Epithelial cell of prostate (primary cell): ENCODE results near the gene KSR2.

ENCODE experiments used
- DNase-seq: peaks from one replicate; pipeline ENCODE4 v3.0.0-alpha.2; 2011; ENCODE audit warnings: low read depth, low spot score
- H3K27ac ChIP-seq: fragments of 450-650 bp; 2 replicates; pipeline ENCODE4 v1.5.1; 2017; ENCODE audit warnings: mild to moderate bottlenecking

KSR2 gene

GRCh38 chr12:117968151-117968789 is 520 bp downstream of the KSR2 start:
- no peak overlapping the region for H3K27ac ChIP-seq
- DNase-seq, result no peak

DNA sequence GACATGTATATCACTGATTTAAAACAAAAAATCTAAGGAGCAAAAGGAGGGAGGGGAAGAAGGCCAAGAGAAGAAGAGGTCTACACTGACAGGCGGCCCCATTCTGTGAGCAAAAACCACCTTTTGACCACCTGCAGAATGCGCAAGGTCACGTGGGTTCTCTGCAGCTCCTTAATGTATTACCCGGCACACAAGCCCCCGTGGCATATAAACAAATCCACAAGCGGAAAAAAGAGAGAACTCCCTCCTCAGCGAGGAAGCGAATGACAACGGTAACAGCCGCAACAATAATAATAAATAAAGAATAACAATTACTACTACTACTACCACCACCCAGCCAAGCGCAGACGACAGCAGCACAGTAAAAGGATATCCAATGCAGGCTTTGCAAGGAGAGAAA is 1.3 kb downstream of the KSR2 start:
- no peak overlapping the region for H3K27ac ChIP-seq
- DNase-seq, result no peak

DNA sequence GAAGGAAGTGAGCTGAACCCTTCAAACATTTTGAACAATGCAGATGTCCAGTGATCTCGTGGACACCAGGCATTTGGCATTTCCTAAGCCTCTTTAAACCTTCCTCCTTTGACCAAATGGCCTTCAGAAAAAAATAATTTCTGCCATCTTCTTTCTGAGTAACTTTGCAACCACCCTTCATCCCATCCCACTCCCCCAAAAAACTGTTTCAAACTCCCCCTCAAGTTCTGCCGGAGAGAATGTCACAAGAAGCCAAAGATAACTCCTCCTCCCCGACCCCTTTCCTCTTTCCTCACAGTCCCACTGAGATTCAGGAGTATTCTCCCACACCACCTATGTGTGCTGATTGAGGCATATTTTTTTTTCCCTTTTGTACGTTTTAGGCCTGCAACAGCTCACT is 1.7 kb downstream of the KSR2 start:
- DNase-seq, result no peak
- H3K27ac ChIP-seq, result no peak overlapping the region

GRCh38 chr12:117966511-117966910 is 2.3 kb downstream of the KSR2 start:
- DNase-seq, result no peak

DNA sequence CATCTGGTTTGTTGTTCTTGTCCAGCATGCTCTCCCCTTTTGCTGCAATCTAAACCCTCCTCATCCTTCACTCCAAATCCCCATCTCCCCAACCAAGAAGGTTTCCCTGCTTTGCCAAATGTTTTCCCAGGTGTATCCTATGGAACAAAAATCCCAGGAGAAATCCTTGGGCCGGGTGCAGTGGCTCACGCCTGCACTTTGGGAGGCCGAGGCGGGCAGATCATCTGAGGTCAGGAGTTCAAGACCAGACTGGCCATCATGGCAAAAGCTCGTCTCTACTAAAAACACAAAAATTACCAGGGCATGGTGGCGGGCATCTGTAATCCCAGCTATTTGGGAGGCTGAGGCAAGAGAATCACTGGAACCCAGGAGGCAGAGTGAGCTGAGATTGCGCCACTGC is 5.0 kb downstream of the KSR2 start:
- no peak overlapping the region for H3K27ac ChIP-seq
- no peak for DNase-seq

More at GRCh38 chr12:117966511-117966910, 2.3 kb downstream of the KSR2 start:
- H3K27ac ChIP-seq, result no peak overlapping the region

DNA sequence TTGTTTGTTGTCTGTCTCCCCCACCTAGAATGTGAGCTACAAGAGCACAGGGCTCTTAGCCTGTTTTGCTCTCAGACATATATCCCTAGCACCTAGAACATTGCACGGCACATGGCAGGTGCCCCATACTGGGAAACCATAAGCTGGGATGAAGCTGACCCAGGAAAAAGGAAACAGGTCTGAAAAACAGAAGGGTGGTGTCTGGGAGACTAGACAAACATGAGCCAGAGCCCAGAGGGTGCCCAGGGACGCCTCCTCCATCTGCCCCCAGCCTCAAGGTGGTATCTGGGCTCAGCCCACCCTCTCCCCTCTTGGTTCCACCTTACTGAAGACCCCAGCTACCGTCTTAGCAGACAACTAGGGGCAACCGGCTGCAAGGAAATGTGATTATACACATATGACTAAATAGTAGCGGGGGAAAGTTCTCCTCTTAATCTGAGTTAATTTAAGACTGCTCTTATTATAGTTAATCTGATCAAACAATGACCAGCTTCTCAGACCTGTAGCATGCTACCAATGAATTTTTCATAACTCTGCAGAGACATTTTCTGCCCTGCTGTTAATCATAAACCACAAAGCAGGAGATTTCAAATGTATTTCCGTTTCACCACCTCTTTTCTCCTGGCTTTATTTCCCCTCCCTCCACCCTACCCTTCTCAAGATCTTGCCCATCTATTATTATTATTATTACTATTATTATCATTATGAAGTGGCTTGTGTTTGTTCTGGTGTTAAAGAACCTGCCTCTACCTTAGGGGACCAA is 31.9 kb downstream of the KSR2 start:
- DNase-seq, result no peak
- H3K27ac ChIP-seq, result no peak overlapping the region

- no peak overlapping the region for H3K27ac ChIP-seq
- no peak for DNase-seq
Observed at GRCh38 chr12:117933545-117933944, 35.2 kb downstream of the KSR2 start.

DNA sequence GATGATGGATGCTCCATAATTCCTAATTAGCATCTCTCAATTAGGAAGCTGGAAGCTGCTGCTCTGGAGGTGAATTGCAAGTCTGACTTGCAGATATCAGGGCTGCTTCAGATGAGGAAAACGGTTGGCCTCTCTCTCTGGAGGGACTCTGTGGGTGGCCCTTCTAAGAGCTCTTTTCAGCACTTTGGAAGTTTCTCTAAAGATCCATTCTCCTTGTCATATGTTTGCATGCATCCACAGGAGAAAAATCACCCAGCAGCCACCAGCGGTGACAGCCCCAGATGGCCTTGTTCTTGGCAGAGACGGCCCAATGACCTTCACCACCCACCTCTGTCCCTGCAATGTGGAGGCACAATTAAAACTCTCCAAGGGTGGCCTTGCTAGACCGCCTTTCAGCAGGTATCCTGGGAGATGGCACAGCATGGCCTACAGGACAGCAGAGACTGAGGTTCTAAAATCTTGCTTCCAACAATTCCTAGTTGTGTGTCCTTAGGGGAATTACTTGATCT is 42.3 kb downstream of the KSR2 start:
- no peak overlapping the region for H3K27ac ChIP-seq
- DNase-seq, result no peak

DNA sequence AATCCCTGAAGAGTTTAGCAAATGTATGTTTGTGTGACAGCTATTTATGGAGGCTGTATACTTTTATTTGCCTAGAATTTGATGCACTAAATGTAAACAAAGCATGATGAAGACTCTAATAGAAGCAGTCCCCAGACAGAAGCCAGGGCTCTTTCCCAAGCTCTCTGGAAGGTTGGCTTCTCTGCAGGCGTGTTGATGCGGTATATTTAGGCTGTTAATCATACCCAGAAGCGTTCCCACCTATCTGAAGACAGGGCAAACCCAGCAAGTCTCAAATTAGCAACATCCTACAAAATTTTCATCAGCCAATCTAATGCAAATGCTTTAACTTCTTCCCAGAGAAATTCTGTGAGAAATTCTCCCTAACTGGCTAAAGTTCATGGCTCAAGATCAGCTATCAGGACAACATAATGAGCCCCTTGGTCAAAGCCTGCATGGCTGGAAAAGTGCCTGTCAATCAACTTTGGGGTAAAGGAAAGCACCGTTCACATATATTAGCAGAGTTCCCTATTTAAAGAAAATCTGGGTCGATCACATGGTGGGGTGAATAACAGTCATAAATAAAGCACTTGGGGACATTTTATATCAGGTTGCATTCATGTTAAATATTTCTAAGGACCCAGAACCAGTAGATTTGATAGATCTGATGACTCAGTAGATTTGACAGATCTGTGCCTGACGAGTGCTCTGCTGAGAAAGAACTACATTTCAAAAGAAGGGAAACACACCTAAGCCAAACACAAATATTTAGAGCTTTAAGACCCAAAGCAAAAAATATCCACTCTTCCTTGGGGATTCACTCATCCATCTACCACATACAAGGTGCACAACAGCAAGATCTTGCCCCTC is 46.6 kb downstream of the KSR2 start:
- no peak for DNase-seq
- H3K27ac ChIP-seq, result no peak overlapping the region

DNA sequence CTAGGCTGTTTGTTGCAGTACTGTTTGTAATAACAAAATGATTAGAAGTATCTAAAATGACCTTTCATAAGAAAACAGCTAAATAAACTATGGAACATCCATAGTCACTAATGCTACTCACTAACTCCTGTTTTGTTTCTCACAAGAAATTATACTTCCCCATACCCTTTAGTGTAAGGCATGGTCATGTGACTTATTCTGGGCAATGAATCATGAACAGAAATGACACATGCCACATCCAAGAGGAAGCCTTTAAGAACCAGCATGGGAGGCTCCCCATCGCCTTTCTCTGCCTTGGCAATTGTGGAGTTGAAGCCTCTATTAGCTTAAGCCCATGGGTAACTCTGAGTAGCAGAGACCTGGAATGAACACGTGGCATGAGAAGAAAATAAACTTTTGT is 49.3 kb downstream of the KSR2 start:
- DNase-seq, result no peak

DNA sequence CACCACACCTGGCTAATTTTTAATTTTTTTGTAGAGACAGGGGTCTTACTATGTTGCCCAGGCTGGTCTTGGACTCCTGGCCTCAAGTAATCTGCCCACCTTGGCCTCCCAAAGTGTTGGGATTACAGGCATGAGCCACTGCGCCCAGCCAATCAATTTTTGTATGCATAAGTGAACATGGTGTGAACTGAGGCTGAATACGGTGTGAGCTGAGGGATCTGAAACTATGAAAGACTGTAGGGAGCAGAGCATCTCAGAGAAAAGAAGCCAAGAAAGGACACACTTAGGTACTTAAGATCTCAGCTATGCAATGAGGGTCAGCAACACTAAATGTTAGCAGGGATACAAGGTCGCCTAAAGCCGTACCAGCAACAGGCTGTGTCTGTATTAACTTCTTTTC is 54.1 kb downstream of the KSR2 start:
- no peak for DNase-seq
- H3K27ac ChIP-seq, result no peak overlapping the region

More for the DNA sequence above, 49.3 kb downstream of the KSR2 start:
- H3K27ac ChIP-seq, result no peak overlapping the region

GRCh38 chr12:117912756-117913155 is 56.0 kb downstream of the KSR2 start:
- H3K27ac ChIP-seq, result no peak overlapping the region
- DNase-seq, result no peak

- DNase-seq, result no peak
- H3K27ac ChIP-seq, result no peak overlapping the region
Observed at GRCh38 chr12:117908411-117908810, 60.4 kb downstream of the KSR2 start.

GRCh38 chr12:117907108-117907689 is 61.6 kb downstream of the KSR2 start:
- no peak overlapping the region for H3K27ac ChIP-seq
- no peak for DNase-seq

DNA sequence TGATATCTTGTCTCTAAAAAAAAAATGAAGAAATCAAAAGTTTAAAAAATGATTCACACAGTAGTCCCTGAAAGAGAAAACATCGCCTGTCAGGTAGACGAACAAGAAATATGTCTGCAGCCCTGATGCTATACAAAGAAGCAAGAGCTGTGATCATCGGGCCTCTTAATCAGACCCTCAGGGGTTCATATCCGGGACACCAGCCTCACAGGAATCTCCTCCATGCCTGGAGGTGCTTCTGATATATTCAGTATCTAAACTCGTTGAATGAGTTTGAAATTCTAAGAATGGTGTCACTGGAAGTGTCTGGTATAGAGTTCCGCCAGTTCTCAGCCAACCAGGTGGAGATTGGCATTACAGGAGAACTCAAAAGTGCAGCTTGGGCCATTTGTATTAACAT is 64.7 kb downstream of the KSR2 start:
- DNase-seq, result no peak
- H3K27ac ChIP-seq, result no peak overlapping the region

DNA sequence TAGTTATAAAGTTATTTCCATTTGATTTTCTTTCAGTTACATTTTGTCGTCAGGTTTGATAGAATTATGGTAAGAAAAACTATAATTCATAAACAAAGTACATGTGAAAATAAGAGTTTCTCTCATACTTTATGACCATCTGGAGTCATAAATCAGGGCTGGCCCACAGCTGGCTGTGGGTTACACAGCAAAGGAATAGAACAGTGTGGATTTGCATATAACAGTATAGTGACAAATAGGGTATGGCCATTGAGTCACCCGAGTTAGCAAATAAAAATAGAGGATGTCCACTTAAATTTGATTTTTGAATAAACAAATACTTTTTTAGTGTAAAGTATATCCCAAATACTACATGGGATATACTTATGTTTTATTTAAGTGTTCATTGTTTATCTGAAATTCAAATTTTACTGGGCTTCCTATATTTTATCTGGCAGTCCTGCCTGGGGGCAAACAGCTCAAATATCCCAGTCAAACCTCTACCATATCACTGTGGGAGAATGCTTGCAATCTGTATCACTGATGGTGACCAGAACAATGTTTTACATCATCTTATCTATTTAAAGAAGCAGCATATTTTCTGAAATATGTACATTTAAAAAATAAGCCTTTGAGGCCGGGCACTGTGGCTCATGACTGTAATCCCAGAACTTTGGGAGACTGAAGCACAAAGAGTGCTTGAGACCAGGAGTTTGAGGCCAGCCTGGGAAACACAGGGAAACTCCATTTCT is 65.5 kb downstream of the KSR2 start:
- no peak overlapping the region for H3K27ac ChIP-seq
- no peak for DNase-seq

GRCh38 chr12:117901631-117902030 is 67.2 kb downstream of the KSR2 start:
- H3K27ac ChIP-seq, result no peak overlapping the region
- DNase-seq, result no peak

- H3K27ac ChIP-seq, result no peak overlapping the region
- no peak for DNase-seq
Observed at GRCh38 chr12:117900561-117900960, 68.2 kb downstream of the KSR2 start.

GRCh38 chr12:117897372-117898161 is 71.2 kb downstream of the KSR2 start:
- no peak overlapping the region for H3K27ac ChIP-seq
- DNase-seq, result no peak
